B cell (primary cell): Measurements from ENCODE around the gene ADD3. TPM values are rescaled to one million over a fixed set of nuclear protein-coding genes. Genes with fewer than 3 reads are reported as not detected.

ENCODE experiments used
- ATAC-seq: fragments of 200-7000 bp; cut with Tn5 transposase; one replicate; pipeline ENCODE4 v1.10.0; 2021; ENCODE audit warnings: low read depth, mild to moderate bottlenecking, moderate number of reproducible peaks, moderate library complexity
- CTCF ChIA-PET: fragments of 350-600 bp; sonication (Branson Sonifier 250); formaldehyde crosslinking; loops from one replicate; lab custom pipeline; 2021; ENCODE audit warnings: antibody characterized with exemption, inconsistent platforms; lab: Charles Lee
- POLR2A ChIA-PET: fragments of 350-600 bp; sonication (Branson Sonifier 250); formaldehyde crosslinking; loops from one replicate; lab custom pipeline; 2021; ENCODE audit warnings: antibody characterized with exemption; lab: Charles Lee
- DNase-seq: peaks from one replicate; pipeline ENCODE4 v3.0.0; 2013
- H2AFZ ChIP-seq: 2 replicates; pipeline ENCODE4 v1.6.1; 2012; ENCODE audit warnings: mild to moderate bottlenecking, low read depth, low read length; ENCODE audit not compliant: insufficient read depth, poor library complexity, severe bottlenecking
- H3K27ac ChIP-seq, 2 donors: 1 replicate in 1 of 2; 2 replicates in 1 of 2; pipeline ENCODE4 v1.5.1; 2012 to 2013; ENCODE audit warnings: low read length in 2 of 2, mild to moderate bottlenecking in 2 of 2, moderate library complexity in 1 of 2
- H3K27me3 ChIP-seq, 4 experiments: fragments of 200-600 bp in 1 of 4; sonication (generic) in 1 of 4; replicated peaks in 1 of 4; 1 replicate in 2 of 4; 2 replicates in 2 of 4; pipeline versions ENCODE4 v1.6.1 to v1.7.0; 2013 to 2016; ENCODE audit warnings: low read length in 3 of 4, mild to moderate bottlenecking in 2 of 4, mixed read lengths in 1 of 4, moderate library complexity in 1 of 4; ENCODE audit not compliant: insufficient read depth in 4 of 4, control insufficient read depth in 3 of 4; ENCODE audit errors: control extremely low read depth in 1 of 4
- H3K36me3 ChIP-seq, 2 experiments: replicated peaks in 1 of 2; 1 replicate in 1 of 2; 2 replicates in 1 of 2; pipeline versions ENCODE4 v1.6.1 to v1.7.1; 2013; ENCODE audit warnings: low read length in 1 of 2; ENCODE audit not compliant: insufficient read depth in 2 of 2, control insufficient read depth in 1 of 2; ENCODE audit errors: control extremely low read depth in 1 of 2, extremely low read depth in 1 of 2
- H3K4me1 ChIP-seq, 2 donors: fragments of 200-600 bp in 1 of 2; sonication (generic) in 1 of 2; 1 replicate in 1 of 2; 2 replicates in 1 of 2; pipeline versions ENCODE4 v1.5.1 to v1.6.1; 2013 to 2017; ENCODE audit warnings: low read length in 2 of 2; ENCODE audit not compliant: control insufficient read depth in 2 of 2, insufficient read depth in 2 of 2
- H3K4me2 ChIP-seq: replicated peaks from 2 replicates; pipeline ENCODE3; 2012; ENCODE audit warnings: mild to moderate bottlenecking, low read depth, low read length; ENCODE audit not compliant: poor library complexity, severe bottlenecking
- H3K4me3 ChIP-seq, 5 experiments: fragments of 200-600 bp in 1 of 5; sonication (generic) in 1 of 5; 1 replicate in 3 of 5; 2 replicates in 2 of 5; pipeline versions ENCODE4 v1.5.1 to v1.7.0; 2011 to 2016; ENCODE audit warnings: low read length in 4 of 5, mild to moderate bottlenecking in 4 of 5, low read depth in 2 of 5, control low read depth in 1 of 5, moderate library complexity in 1 of 5; ENCODE audit not compliant: insufficient read depth in 1 of 5; ENCODE audit errors: control extremely low read depth in 1 of 5, extremely low read depth in 1 of 5
- H3K79me2 ChIP-seq: fragments of 200-600 bp; sonication (generic); one replicate; pipeline ENCODE4 v1.6.0; 2016; ENCODE audit warnings: low read length; ENCODE audit not compliant: control insufficient read depth, insufficient read depth
- H3K9ac ChIP-seq: fragments of 200-600 bp; sonication (generic); 2 replicates; pipeline ENCODE4 v1.6.1; 2017; ENCODE audit warnings: mild to moderate bottlenecking, low read length, moderate library complexity
- H3K9me3 ChIP-seq, 3 donors: one replicate each; pipeline versions ENCODE4 v1.6.1 to v1.7.1; 2013; ENCODE audit warnings: low read length in 2 of 3; ENCODE audit not compliant: control insufficient read depth in 2 of 3, insufficient read depth in 1 of 3; ENCODE audit errors: control extremely low read depth in 1 of 3
- H4K20me1 ChIP-seq: 2 replicates; pipeline ENCODE4 v1.6.0; 2012; ENCODE audit warnings: mild to moderate bottlenecking, low read length; ENCODE audit not compliant: insufficient read depth, control insufficient read depth, poor library complexity, severe bottlenecking
- H3K27ac Mint-ChIP-seq: one replicate; pipeline ENCODE4 v1.8.0; 2021; ENCODE audit warnings: mixed read lengths
- H3K27me3 Mint-ChIP-seq: one replicate; pipeline ENCODE4 v1.8.0; 2021; ENCODE audit warnings: mixed read lengths
- H3K4me1 Mint-ChIP-seq: one replicate; pipeline ENCODE4 v1.8.0; 2021; ENCODE audit warnings: mixed read lengths
- H3K4me3 Mint-ChIP-seq: one replicate; pipeline ENCODE4 v1.8.0; 2021; ENCODE audit warnings: mixed read lengths
- H3K9me3 Mint-ChIP-seq: one replicate; pipeline ENCODE4 v1.8.0; 2022; ENCODE audit warnings: mixed read lengths; ENCODE audit not compliant: insufficient read depth
- CTCF ChIP-seq: fragments of 200-600 bp; IDR thresholded peaks from one replicate; pipeline ENCODE4 v1.8.0; 2022; ENCODE audit warnings: antibody characterized with exemption, mild to moderate bottlenecking
- EZH2 ChIP-seq: IDR thresholded peaks from 2 replicates; pipeline ENCODE4 v1.6.1; 2012; ENCODE audit warnings: borderline replicate concordance, low read depth, mild to moderate bottlenecking, moderate library complexity, low read length; ENCODE audit not compliant: insufficient read depth, poor library complexity, severe bottlenecking
- WGBS: methylation state at CpG from one replicate; pipeline ENCODE4 v1.1.5; 2013; ENCODE audit warnings: missing lambda C conversion rate; ENCODE audit not compliant: insufficient coverage; 5-methylcytosine and 5-hydroxymethylcytosine counted together
- intact Hi-C: fragments of 100-400 bp; cut with micrococcal nuclease; formaldehyde crosslinking; loops from one replicate; pipeline ENCODE4 v1.10.0; 2022
- polyA plus RNA-seq: library from polyadenylated mRNA; depleted of rRNA; stranded (reverse); fragments of >200 nt; gene quantifications from 2 replicates; pipeline ENCODE4 v1.2.3, GENCODE V29; 2012
- total RNA-seq, 2 donors: library from RNA; stranded (reverse); fragments of 120-200 nt in 1 of 2; gene quantifications; 1 replicate in 1 of 2; 2 replicates in 1 of 2; pipeline versions ENCODE4 v1.2.3 to v1.2.4, GENCODE V29; 2013 to 2022

The ADD3 gene
- total and polyA plus RNA-seq, 2 donors (not counting 1 experiment from before 2014, with no cell fraction given) = 156 to 185 TPM

- no peak overlapping the region for H3K27ac Mint-ChIP-seq
- no peaks in the 10 kb centered on the region for H3K27me3 ChIP-seq
- H3K9ac ChIP-seq = no peak overlapping the region
- H3K9me3 ChIP-seq = no peaks in the 10 kb centered on the region
- DNase-seq (no peak), ATAC-seq (no peak)
- H3K4me3 Mint-ChIP-seq = no peak overlapping the region
- CTCF ChIA-PET = no interaction called here
- TF ChIP-seq CTCF = no peak
- no peak for TF ChIP-seq EZH2
- H4K20me1 ChIP-seq = peaks cover 65% of the 10 kb centered on the region
- POLR2A ChIA-PET = no interaction called here
- H3K4me2 ChIP-seq = no peak overlapping the region
- H3K4me3 ChIP-seq = no peak overlapping the region
- no peaks in the 10 kb centered on the region for H3K27me3 Mint-ChIP-seq
- H2AFZ ChIP-seq = no peak overlapping the region
- no peak overlapping the region for H3K27ac ChIP-seq
- no peaks in the 10 kb centered on the region for H3K9me3 Mint-ChIP-seq
- H3K4me1 ChIP-seq = peaks cover 2 to 6% of the 10 kb centered on the region in 2 donors
- H3K4me1 Mint-ChIP-seq = peaks cover 52% of the 10 kb centered on the region
- peaks cover 2 to 10% of the 10 kb centered on the region in 2 experiments for H3K36me3 ChIP-seq
- WGBS = no CpG with 5 or more reads among the region's 2 CpGs
- intact Hi-C loops = no loop called here
- peaks cover 99% of the 10 kb centered on the region for H3K79me2 ChIP-seq
Observed at GRCh38 chr10:110094786-110095185, 87.0 kb downstream of the ADD3 start.

- Histone ChIP-seq H3K79me2 (peaks cover 67% of the 10 kb centered on the region), H3K9ac (no peak overlapping the region), H4K20me1 (peaks cover 35% of the 10 kb centered on the region), H3K4me1 (peaks cover 0 to 2% of the 10 kb centered on the region in 2 donors), H3K36me3 (peaks cover 22 to 44% of the 10 kb centered on the region in 2 experiments), H3K9me3 (no peaks in the 10 kb centered on the region), H3K4me2 (no peak overlapping the region), H2AFZ (no peak overlapping the region), H3K4me3 (no peak overlapping the region), H3K27ac (no peak overlapping the region), H3K27me3 (no peaks in the 10 kb centered on the region)
- intact Hi-C loops = loop anchor here (10.0 kb wide), 1 partner anchor 217 kb away; no protein-coding TSS in a partner anchor
- ChIA-PET CTCF (no interaction called here), POLR2A (interaction anchor here (0.7 kb wide), 1 partner anchor 40 kb away, joined by 7 read pairs; no protein-coding TSS in a partner anchor)
- WGBS = no CpG with 5 or more reads among the region's 2 CpGs
- Mint-ChIP-seq H3K27me3 (no peaks in the 10 kb centered on the region), H3K27ac (peak overlapping the region; percentile 48), H3K9me3 (no peaks in the 10 kb centered on the region), H3K4me3 (no peak overlapping the region), H3K4me1 (peaks cover 35% of the 10 kb centered on the region)
- DNase-seq (no peak), ATAC-seq (no peak)
- TF ChIP-seq EZH2 (no peak), CTCF (no peak)
Observed at GRCh38 chr10:110101464-110102144, 93.8 kb downstream of the ADD3 start.
